MM.1S (cell line): ENCODE data around the gene SPINT1.

Source experiments
- DNase-seq: peaks from one replicate; pipeline ENCODE4 v3.0.0-alpha.2; 2015
- H2AFZ ChIP-seq: fragments of 300-600 bp; sonication (generic); 2 replicates; pipeline ENCODE4 v1.6.0; 2016; ENCODE audit warnings: antibody characterized with exemption, low read length
- H3F3A ChIP-seq: fragments of 300-600 bp; sonication (generic); 2 replicates; pipeline ENCODE4 v1.6.1; 2016; ENCODE audit warnings: mild to moderate bottlenecking, antibody characterized with exemption, low read length, moderate library complexity, mixed read lengths; ENCODE audit not compliant: insufficient read depth
- H3K27ac ChIP-seq: fragments of 300-600 bp; sonication (generic); 2 replicates; pipeline ENCODE4 v1.5.1; 2016; ENCODE audit warnings: mild to moderate bottlenecking, low read length
- H3K27me3 ChIP-seq: fragments of 300-600 bp; sonication (generic); replicated peaks from 2 replicates; pipeline ENCODE4 v1.6.0; 2016; ENCODE audit warnings: low read length; ENCODE audit not compliant: insufficient read depth
- H3K36me3 ChIP-seq: fragments of 300-600 bp; sonication (generic); replicated peaks from 2 replicates; pipeline ENCODE4 v1.6.1; 2016; ENCODE audit warnings: mild to moderate bottlenecking, low read length, mixed read lengths; ENCODE audit not compliant: insufficient read depth
- H3K4me1 ChIP-seq: fragments of 300-600 bp; sonication (generic); 2 replicates; pipeline ENCODE4 v1.6.1; 2016; ENCODE audit warnings: low read length, mixed read lengths
- H3K4me2 ChIP-seq: fragments of 300-600 bp; sonication (generic); 2 replicates; pipeline ENCODE4 v1.6.0; 2016; ENCODE audit warnings: low read depth, low read length
- H3K4me3 ChIP-seq: fragments of 300-600 bp; sonication (generic); 2 replicates; pipeline ENCODE4 v1.5.1; 2016; ENCODE audit warnings: low read length, mixed read lengths
- H3K79me2 ChIP-seq: fragments of 300-600 bp; sonication (generic); 2 replicates; pipeline ENCODE4 v1.6.1; 2016; ENCODE audit warnings: mixed run types, low read length, mixed read lengths
- H3K9ac ChIP-seq: fragments of 300-600 bp; sonication (generic); 2 replicates; pipeline ENCODE4 v1.6.1; 2016; ENCODE audit warnings: low read length, mixed read lengths
- H3K9me2 ChIP-seq: fragments of 300-600 bp; sonication (generic); replicated peaks from 2 replicates; pipeline ENCODE4 v1.6.1; 2016; ENCODE audit warnings: mild to moderate bottlenecking, low read length, mixed read lengths; ENCODE audit not compliant: insufficient read depth
- H3K9me3 ChIP-seq: fragments of 300-600 bp; sonication (generic); replicated peaks from 2 replicates; pipeline ENCODE4 v1.6.1; 2016; ENCODE audit warnings: mild to moderate bottlenecking, low read length, mixed read lengths; ENCODE audit not compliant: insufficient read depth
- H4K20me1 ChIP-seq: fragments of 300-600 bp; sonication (generic); 2 replicates; pipeline ENCODE4 v1.6.1; 2016; ENCODE audit warnings: mild to moderate bottlenecking, low read length, moderate library complexity, mixed read lengths; ENCODE audit not compliant: insufficient read depth
- CTCF ChIP-seq: fragments of 300-600 bp; sonication (generic); IDR thresholded peaks from 2 replicates; pipeline ENCODE4 v1.5.1; 2016; ENCODE audit warnings: antibody characterized with exemption, low read length, mixed read lengths
- EZH2 ChIP-seq: fragments of 300-600 bp; sonication (generic); optimal IDR thresholded peaks from 2 replicates; pipeline ENCODE3; 2017; ENCODE audit warnings: low read depth, mild to moderate bottlenecking, antibody characterized with exemption, low read length, mixed read lengths
- EZH2phosphoT487 ChIP-seq: fragments of 300-600 bp; sonication (generic); IDR thresholded peaks from 2 replicates; pipeline ENCODE4 v1.6.1; 2018; ENCODE audit warnings: antibody characterized with exemption, low read length

The SPINT1 gene

GRCh38 chr15:40832903-40833302 is 10.9 kb upstream of the SPINT1 start:
- Histone ChIP-seq H3K9me3 (no peaks in the 10 kb centered on the region), H3K9ac (no peak overlapping the region), H3K4me3 (no peak overlapping the region), H3K27me3 (no peaks in the 10 kb centered on the region), H2AFZ (no peak overlapping the region), H3F3A (no peaks in the 10 kb centered on the region; the same call in 1 of the 2 replicates), H3K27ac (no peak overlapping the region), H3K4me2 (no peak overlapping the region), H4K20me1 (no peaks in the 10 kb centered on the region), H3K36me3 (no peaks in the 10 kb centered on the region), H3K9me2 (no peaks in the 10 kb centered on the region), H3K4me1 (peaks cover 5% of the 10 kb centered on the region; the same call in 1 of the 2 replicates), H3K79me2 (no peaks in the 10 kb centered on the region)
- DNase-seq: no peak
- no peak for TF ChIP-seq EZH2
- TF ChIP-seq EZH2phosphoT487: no peak
- no peak for TF ChIP-seq CTCF

GRCh38 chr15:40836020-40836419 is 7.8 kb upstream of the SPINT1 start:
- Histone ChIP-seq H3K36me3 (no peaks in the 10 kb centered on the region), H3K27me3 (no peaks in the 10 kb centered on the region), H3F3A (no peaks in the 10 kb centered on the region), H3K27ac (no peak overlapping the region), H3K4me3 (no peak overlapping the region), H3K4me1 (peaks cover under 1% of the 10 kb centered on the region; the same call in 1 of the 2 replicates), H3K4me2 (no peak overlapping the region), H3K9me3 (no peaks in the 10 kb centered on the region), H3K9me2 (no peaks in the 10 kb centered on the region), H2AFZ (no peak overlapping the region), H3K79me2 (no peaks in the 10 kb centered on the region), H3K9ac (no peak overlapping the region), H4K20me1 (no peaks in the 10 kb centered on the region)
- DNase-seq: no peak
- TF ChIP-seq EZH2 (no peak), EZH2phosphoT487 (no peak), CTCF (no peak)

- H2AFZ ChIP-seq: no peak overlapping the region
- no peak overlapping the region for H3K27ac ChIP-seq
- no peak overlapping the region for H3K4me3 ChIP-seq
- H3K9me3 ChIP-seq: no peaks in the 10 kb centered on the region
- H3K79me2 ChIP-seq: no peaks in the 10 kb centered on the region
- no peaks in the 10 kb centered on the region for H3K9me2 ChIP-seq
- no peak for DNase-seq
- H3K4me1 ChIP-seq: no peaks in the 10 kb centered on the region
- no peaks in the 10 kb centered on the region for H3K27me3 ChIP-seq
- no peaks in the 10 kb centered on the region for H3K36me3 ChIP-seq
- no peak overlapping the region for H3K9ac ChIP-seq
- no peaks in the 10 kb centered on the region for H3F3A ChIP-seq
- no peak overlapping the region for H3K4me2 ChIP-seq
- H4K20me1 ChIP-seq: no peaks in the 10 kb centered on the region
- TF ChIP-seq EZH2phosphoT487 (no peak), CTCF (no peak), EZH2 (no peak)
Measured at GRCh38 chr15:40838756-40839155, 5.1 kb upstream of the SPINT1 start.

- TF ChIP-seq CTCF: no peak
- TF ChIP-seq EZH2: no peak
- TF ChIP-seq EZH2phosphoT487: no peak
- no peak overlapping the region for H3K4me3 ChIP-seq
- no peaks in the 10 kb centered on the region for H4K20me1 ChIP-seq
- H3K4me2 ChIP-seq: no peak overlapping the region
- no peak overlapping the region for H3K9ac ChIP-seq
- H3K79me2 ChIP-seq: peaks cover 23% of the 10 kb centered on the region
- H2AFZ ChIP-seq: no peak overlapping the region
- no peak for DNase-seq
- H3K4me1 ChIP-seq: peaks cover 15% of the 10 kb centered on the region
- no peaks in the 10 kb centered on the region for H3K27me3 ChIP-seq
- no peaks in the 10 kb centered on the region for H3K36me3 ChIP-seq
- peaks cover 6% of the 10 kb centered on the region; the same call in 1 of the 2 replicates for H3F3A ChIP-seq
- no peaks in the 10 kb centered on the region for H3K9me3 ChIP-seq
- H3K27ac ChIP-seq: no peak overlapping the region
- H3K9me2 ChIP-seq: no peaks in the 10 kb centered on the region
Measured at GRCh38 chr15:40841741-40842140, 2.1 kb upstream of the SPINT1 start.
